Stimulated activated CD4-positive, alpha-beta T cell treated with anti-CD3 and anti-CD28 coated beads, Interleukin-2, amount 100 ng/mL, for 48 hours (primary cell): Measurements from ENCODE around the gene SUOX.
"Not testable (repeated sequence)": the region's sequence is repeated elsewhere in the genome, so short reads cannot be mapped to it uniquely, and the experiment has no call there.

ENCODE experiments used
- DNase-seq, 2 donors: peaks; one replicate each; pipeline ENCODE4 v3.0.0-alpha.2; 2020

SUOX gene

GRCh38 chr12:55983232-55983842 is 13.7 kb upstream of the SUOX start:
- DNase-seq, result no peak

GRCh38 chr12:55984861-55985260 is 12.2 kb upstream of the SUOX start:
- DNase-seq, result no peak

- no peak for DNase-seq
Measured at GRCh38 chr12:55985341-55985740, 11.7 kb upstream of the SUOX start.

GRCh38 chr12:55985976-55986375 is 11.1 kb upstream of the SUOX start:
- not testable (repeated sequence) for DNase-seq

GRCh38 chr12:55991110-55991509 is 6.0 kb upstream of the SUOX start:
- DNase-seq, result no peak

- DNase-seq, result no peak
Measured at GRCh38 chr12:55993230-55993853, 3.7 kb upstream of the SUOX start.

- no peak for DNase-seq
Measured at GRCh38 chr12:55995366-55995765, 1.7 kb upstream of the SUOX start.

GRCh38 chr12:55996201-55996714 is 818 bp upstream of the SUOX start:
- peak; percentile 63 to 69 for DNase-seq

GRCh38 chr12:55997535-55997859 is 421 bp downstream of the SUOX start:
- DNase-seq, result no peak

GRCh38 chr12:55999522-55999921 is 2.4 kb downstream of the SUOX start:
- not testable (repeated sequence) for DNase-seq

- not testable (repeated sequence) for DNase-seq
Measured at GRCh38 chr12:55999999-56000540, 3.0 kb downstream of the SUOX start.

- DNase-seq, result no peak
Measured at GRCh38 chr12:56001487-56002100, 4.5 kb downstream of the SUOX start.

GRCh38 chr12:56003376-56003775 is 6.3 kb downstream of the SUOX start:
- DNase-seq, result not testable (repeated sequence)

GRCh38 chr12:56004211-56004610 is 7.1 kb downstream of the SUOX start:
- no peak for DNase-seq

- DNase-seq, result peak; percentile 53 to 68
Measured at GRCh38 chr12:56007564-56008559, 10.8 kb downstream of the SUOX start.

GRCh38 chr12:56010111-56010570 is 13.1 kb downstream of the SUOX start:
- DNase-seq, result no peak

GRCh38 chr12:56011509-56012090 is 14.5 kb downstream of the SUOX start:
- no peak for DNase-seq

- no peak for DNase-seq
Measured at GRCh38 chr12:56013482-56013881, 16.4 kb downstream of the SUOX start.

GRCh38 chr12:56014205-56014604 is 17.1 kb downstream of the SUOX start:
- DNase-seq, result no peak

GRCh38 chr12:56017181-56017580 is 20.1 kb downstream of the SUOX start:
- DNase-seq, result no peak

GRCh38 chr12:56018356-56018755 is 21.3 kb downstream of the SUOX start:
- DNase-seq, result no peak
